Sigmoid colon (tissue), 4 donors: Measurements from ENCODE around the gene C2CD4C.

ENCODE experiments used
- POLR2A ChIP-seq, 2 donors: fragments of 450-650 bp; IDR thresholded peaks; one replicate each; pipeline ENCODE4 v1.6.1; 2016; ENCODE audit warnings: antibody characterized with exemption in 2 of 2, mild to moderate bottlenecking in 2 of 2, moderate library complexity in 2 of 2
- POLR2AphosphoS5 ChIP-seq, 4 donors: sonication (generic); formaldehyde crosslinking; IDR thresholded peaks; one replicate each; pipeline ENCODE4 v1.6.1; 2017; ENCODE audit warnings: antibody characterized with exemption in 4 of 4
- TF ChIP-seq, protein P1 (sequence below), 4 experiments: fragments of 450-650 bp in 3 of 4; fragments of 200-600 bp in 1 of 4; IDR thresholded peaks; one replicate each; pipeline ENCODE4 v1.5.1; 2016 to 2019; ENCODE audit warnings: antibody characterized with exemption in 4 of 4, mild to moderate bottlenecking in 3 of 4, moderate library complexity in 2 of 4

DNA sequence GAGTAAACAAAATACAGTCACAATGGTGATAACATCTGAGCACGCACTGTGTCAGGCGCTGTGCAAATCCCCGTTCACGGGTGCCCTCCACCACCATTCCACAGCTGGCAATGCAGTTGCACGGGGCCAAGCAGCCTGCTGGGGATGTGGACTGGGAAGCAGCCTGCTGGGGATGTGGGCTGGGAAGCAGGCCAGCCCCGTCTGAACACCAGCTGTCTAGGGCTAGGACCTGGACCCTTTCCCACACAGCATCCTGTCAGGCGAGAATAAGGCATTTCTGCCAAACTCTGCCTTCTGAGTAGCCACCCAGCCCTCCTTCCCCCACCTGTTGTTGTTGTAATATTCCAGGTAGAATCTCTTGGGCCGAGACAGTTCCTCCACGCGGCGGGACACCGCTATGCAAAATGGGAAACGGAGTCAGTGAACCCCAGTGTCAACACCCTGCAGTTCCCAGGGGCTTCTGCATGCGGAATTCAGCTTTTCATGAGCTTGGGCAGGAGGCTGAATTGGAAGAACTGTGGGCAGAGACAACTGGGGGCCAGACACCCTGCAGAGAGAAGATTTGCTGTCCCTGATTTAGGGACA, 36.5 kb downstream of the C2CD4C start:
- TF ChIP-seq, protein P1, sequence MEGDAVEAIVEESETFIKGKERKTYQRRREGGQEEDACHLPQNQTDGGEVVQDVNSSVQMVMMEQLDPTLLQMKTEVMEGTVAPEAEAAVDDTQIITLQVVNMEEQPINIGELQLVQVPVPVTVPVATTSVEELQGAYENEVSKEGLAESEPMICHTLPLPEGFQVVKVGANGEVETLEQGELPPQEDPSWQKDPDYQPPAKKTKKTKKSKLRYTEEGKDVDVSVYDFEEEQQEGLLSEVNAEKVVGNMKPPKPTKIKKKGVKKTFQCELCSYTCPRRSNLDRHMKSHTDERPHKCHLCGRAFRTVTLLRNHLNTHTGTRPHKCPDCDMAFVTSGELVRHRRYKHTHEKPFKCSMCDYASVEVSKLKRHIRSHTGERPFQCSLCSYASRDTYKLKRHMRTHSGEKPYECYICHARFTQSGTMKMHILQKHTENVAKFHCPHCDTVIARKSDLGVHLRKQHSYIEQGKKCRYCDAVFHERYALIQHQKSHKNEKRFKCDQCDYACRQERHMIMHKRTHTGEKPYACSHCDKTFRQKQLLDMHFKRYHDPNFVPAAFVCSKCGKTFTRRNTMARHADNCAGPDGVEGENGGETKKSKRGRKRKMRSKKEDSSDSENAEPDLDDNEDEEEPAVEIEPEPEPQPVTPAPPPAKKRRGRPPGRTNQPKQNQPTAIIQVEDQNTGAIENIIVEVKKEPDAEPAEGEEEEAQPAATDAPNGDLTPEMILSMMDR (IDR thresholded peaks at IDR 0.05) = no peak
- TF ChIP-seq POLR2A (IDR thresholded peaks at IDR 0.05) (no peak), POLR2AphosphoS5 (IDR thresholded peaks at IDR 0.05) (no peak)
